ENCODE measurements around the gene MED20.
"Not testable (repeated sequence)": the region's sequence is repeated elsewhere in the genome, so short reads cannot be mapped to it uniquely, and the experiment has no call there.

MED20 gene

GRCh38 chr6:41960028-41960427 lies 39.1 kb upstream of the MED20 start:
- Histone ChIP-seq H3K36me3 (peaks cover 43% of the 10 kb centered on the region), H3K27ac (no peak overlapping the region), H4K20me1 (no peaks in the 10 kb centered on the region), H3K4me1 (peaks cover 35% of the 10 kb centered on the region), H3K27me3 (no peaks in the 10 kb centered on the region), H3K9me3 (no peaks in the 10 kb centered on the region), H3K4me2 (no peak overlapping the region), H3K4me3 (no peak overlapping the region), H3K9ac (no peak overlapping the region)
- TF ChIP-seq Cebpa-rat (IDR thresholded peaks at IDR 0.05), result no peak

GRCh38 chr6:41958022-41958856 lies 37.3 kb upstream of the MED20 start:
- Histone ChIP-seq H3K27ac (no peak overlapping the region), H3K9me3 (no peaks in the 10 kb centered on the region), H3K4me1 (0 out of 2 replicates have a peak, but pooled peaks cover 18% of the 10 kb centered on the region), H3K36me3 (peaks cover 54% of the 10 kb centered on the region), H3K9ac (no peak overlapping the region), H3K4me3 (no peak overlapping the region), H3K27me3 (no peaks in the 10 kb centered on the region), H4K20me1 (no peaks in the 10 kb centered on the region), H3K4me2 (no peak overlapping the region)
- no peak for TF ChIP-seq Cebpa-rat (IDR thresholded peaks at IDR 0.05)

- Histone ChIP-seq H3K4me3 (no peak overlapping the region), H3K9ac (no peak overlapping the region), H3K4me1 (0 out of 2 replicates have a peak, but pooled peaks cover 18% of the 10 kb centered on the region), H3K9me3 (no peaks in the 10 kb centered on the region), H3K4me2 (no peak overlapping the region), H3K36me3 (peaks cover 55% of the 10 kb centered on the region), H3K27me3 (no peaks in the 10 kb centered on the region), H3K27ac (0 out of 2 replicates have a peak overlapping the region, but pooled peaks have one; percentile 8), H4K20me1 (no peaks in the 10 kb centered on the region; the same call in 1 of the 2 replicates)
- no peak for TF ChIP-seq Cebpa-rat (IDR thresholded peaks at IDR 0.05)
Measured at GRCh38 chr6:41957117-41957516, 36.2 kb upstream of the MED20 start.

GRCh38 chr6:41955412-41955811 lies 34.5 kb upstream of the MED20 start:
- H3K27ac ChIP-seq, result no peak overlapping the region
- no peak overlapping the region for H3K4me3 ChIP-seq
- TF ChIP-seq Cebpa-rat (IDR thresholded peaks at IDR 0.05), result no peak
- H3K9me3 ChIP-seq, result no peaks in the 10 kb centered on the region
- peaks cover 63% of the 10 kb centered on the region for H3K36me3 ChIP-seq
- no peak overlapping the region for H3K9ac ChIP-seq
- no peaks in the 10 kb centered on the region; the same call in 1 of the 2 replicates for H4K20me1 ChIP-seq
- no peaks in the 10 kb centered on the region for H3K27me3 ChIP-seq
- H3K4me2 ChIP-seq, result no peak overlapping the region
- 0 out of 2 replicates have a peak, but pooled peaks cover 5% of the 10 kb centered on the region for H3K4me1 ChIP-seq

- peaks cover 62% of the 10 kb centered on the region for H3K36me3 ChIP-seq
- H4K20me1 ChIP-seq, result no peaks in the 10 kb centered on the region; the same call in 1 of the 2 replicates
- no peak overlapping the region for H3K4me2 ChIP-seq
- no peak overlapping the region for H3K4me3 ChIP-seq
- no peaks in the 10 kb centered on the region for H3K27me3 ChIP-seq
- H3K27ac ChIP-seq, result no peak overlapping the region
- no peak for TF ChIP-seq Cebpa-rat (IDR thresholded peaks at IDR 0.05)
- no peaks in the 10 kb centered on the region for H3K9me3 ChIP-seq
- no peaks in the 10 kb centered on the region for H3K4me1 ChIP-seq
- no peak overlapping the region for H3K9ac ChIP-seq
Measured at GRCh38 chr6:41954668-41955067, 33.7 kb upstream of the MED20 start.

GRCh38 chr6:41947581-41948220 lies 26.8 kb upstream of the MED20 start:
- no peak overlapping the region for H3K27ac ChIP-seq

GRCh38 chr6:41943456-41943855 lies 22.5 kb upstream of the MED20 start:
- H4K20me1 ChIP-seq, result peaks cover 12% of the 10 kb centered on the region

More at GRCh38 chr6:41947581-41948220, 26.8 kb upstream of the MED20 start:
- Histone ChIP-seq H3K36me3 (peaks cover 26% of the 10 kb centered on the region; the same call in 1 of the 2 replicates), H4K20me1 (no peaks in the 10 kb centered on the region; the same call in 1 of the 2 replicates), H3K4me3 (no peak overlapping the region), H3K9ac (no peak overlapping the region), H3K4me1 (peaks cover 36% of the 10 kb centered on the region), H3K9me3 (no peaks in the 10 kb centered on the region), H3K4me2 (no peak overlapping the region), H3K27me3 (no peaks in the 10 kb centered on the region)
- TF ChIP-seq Cebpa-rat (IDR thresholded peaks at IDR 0.05), result no peak

GRCh38 chr6:41942882-41943281 lies 21.9 kb upstream of the MED20 start:
- H3K27me3 ChIP-seq, H3K9me3 ChIP-seq: not testable (repeated sequence)
- Histone ChIP-seq H3K36me3 (peaks cover 39% of the 10 kb centered on the region), H3K4me3 (peak overlapping the region; percentile 98; the same call in 1 of the 2 replicates), H3K9ac (peak overlapping the region; percentile 100), H4K20me1 (peaks cover 17% of the 10 kb centered on the region), H3K4me1 (peaks cover 53% of the 10 kb centered on the region), H3K4me2 (peak overlapping the region; percentile 98), H3K27ac (peak overlapping the region; percentile 99)

More at GRCh38 chr6:41943456-41943855, 22.5 kb upstream of the MED20 start:
- H3K4me3 ChIP-seq, result no peak overlapping the region
- H3K36me3 ChIP-seq, result peaks cover 35% of the 10 kb centered on the region
- TF ChIP-seq Cebpa-rat (IDR thresholded peaks at IDR 0.05), result no peak
- H3K9ac ChIP-seq, result no peak overlapping the region
- peaks cover 47% of the 10 kb centered on the region for H3K4me1 ChIP-seq
- no peaks in the 10 kb centered on the region for H3K9me3 ChIP-seq
- no peaks in the 10 kb centered on the region for H3K27me3 ChIP-seq
- no peak overlapping the region for H3K27ac ChIP-seq
- H3K4me2 ChIP-seq, result no peak overlapping the region

- H3K9me3 ChIP-seq, result no peaks in the 10 kb centered on the region
- H3K36me3 ChIP-seq, result peaks cover 42% of the 10 kb centered on the region
- H3K27me3 ChIP-seq, result no peaks in the 10 kb centered on the region
- no peak for TF ChIP-seq Cebpa-rat (IDR thresholded peaks at IDR 0.05)
- H3K4me3 ChIP-seq, result peak overlapping the region; percentile 98
- peak overlapping the region; percentile 98 for H3K4me2 ChIP-seq
- peak overlapping the region; percentile 99 for H3K27ac ChIP-seq
- peaks cover 23% of the 10 kb centered on the region for H4K20me1 ChIP-seq
- peaks cover 59% of the 10 kb centered on the region for H3K4me1 ChIP-seq
- peak overlapping the region; percentile 100 for H3K9ac ChIP-seq
Measured at GRCh38 chr6:41942067-41942851, 21.3 kb upstream of the MED20 start.
